ENCODE results near the gene PYGL.
"Not testable (repeated sequence)": the region's sequence is repeated elsewhere in the genome, so short reads cannot be mapped to it uniquely, and the experiment has no call there.

PYGL gene

DNA sequence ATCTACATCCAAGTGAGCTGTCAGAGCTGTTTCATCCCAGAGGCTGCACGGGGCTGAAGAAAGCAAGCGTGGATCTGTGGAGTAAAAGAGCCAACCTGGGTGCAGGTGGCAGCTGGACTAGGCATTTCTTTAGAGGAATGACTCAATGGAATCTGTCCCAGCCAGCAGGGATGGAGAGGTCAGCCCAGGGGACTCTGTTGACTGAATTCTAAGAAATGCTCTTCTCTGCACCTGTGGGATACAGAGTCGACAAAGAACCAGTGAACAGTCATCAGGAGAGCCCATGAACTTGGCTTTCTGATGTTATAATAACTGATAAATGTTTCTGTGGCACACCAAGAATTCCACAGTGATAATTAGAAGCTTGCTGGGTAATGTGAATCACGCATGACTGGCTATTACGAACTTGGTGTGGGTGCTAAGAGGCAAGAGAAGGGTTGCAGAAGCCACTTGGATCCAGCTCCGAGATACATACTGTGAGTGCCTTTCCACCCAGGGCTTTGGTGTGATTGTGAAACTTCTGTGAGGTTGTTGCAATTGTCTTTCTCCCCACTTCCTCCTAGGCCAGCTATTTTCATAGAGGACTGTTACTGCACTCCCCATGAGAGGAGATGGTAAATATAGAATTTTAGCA, 16.2 kb downstream of the PYGL start:
- Histone ChIP-seq H3K4me3 (no peak overlapping the region), H3K27ac (peak overlapping the region in 1 of 2 donors; percentile 35)
- TF ChIP-seq, protein P1, sequence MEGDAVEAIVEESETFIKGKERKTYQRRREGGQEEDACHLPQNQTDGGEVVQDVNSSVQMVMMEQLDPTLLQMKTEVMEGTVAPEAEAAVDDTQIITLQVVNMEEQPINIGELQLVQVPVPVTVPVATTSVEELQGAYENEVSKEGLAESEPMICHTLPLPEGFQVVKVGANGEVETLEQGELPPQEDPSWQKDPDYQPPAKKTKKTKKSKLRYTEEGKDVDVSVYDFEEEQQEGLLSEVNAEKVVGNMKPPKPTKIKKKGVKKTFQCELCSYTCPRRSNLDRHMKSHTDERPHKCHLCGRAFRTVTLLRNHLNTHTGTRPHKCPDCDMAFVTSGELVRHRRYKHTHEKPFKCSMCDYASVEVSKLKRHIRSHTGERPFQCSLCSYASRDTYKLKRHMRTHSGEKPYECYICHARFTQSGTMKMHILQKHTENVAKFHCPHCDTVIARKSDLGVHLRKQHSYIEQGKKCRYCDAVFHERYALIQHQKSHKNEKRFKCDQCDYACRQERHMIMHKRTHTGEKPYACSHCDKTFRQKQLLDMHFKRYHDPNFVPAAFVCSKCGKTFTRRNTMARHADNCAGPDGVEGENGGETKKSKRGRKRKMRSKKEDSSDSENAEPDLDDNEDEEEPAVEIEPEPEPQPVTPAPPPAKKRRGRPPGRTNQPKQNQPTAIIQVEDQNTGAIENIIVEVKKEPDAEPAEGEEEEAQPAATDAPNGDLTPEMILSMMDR (IDR thresholded peaks at IDR 0.05), result no peak
- DNase-seq (ENCODE audit: low spot score), result no peak

- Histone ChIP-seq H3K27ac (peak overlapping the region in 1 of 2 donors; percentile 36), H3K4me3 (no peak overlapping the region)
- TF ChIP-seq, protein P1 (IDR thresholded peaks at IDR 0.05), result no peak
- DNase-seq (ENCODE audit: low spot score), result no peak
Observed at GRCh38 chr14:50926851-50927386, 17.4 kb downstream of the PYGL start.

GRCh38 chr14:50924843-50925242, 19.4 kb downstream of the PYGL start:
- TF ChIP-seq, protein P1 (IDR thresholded peaks at IDR 0.05), result no peak
- Histone ChIP-seq H3K27ac (no peak overlapping the region), H3K4me3 (no peak overlapping the region)
- DNase-seq (ENCODE audit: low spot score), result no peak

GRCh38 chr14:50924236-50924635, 20.0 kb downstream of the PYGL start:
- Histone ChIP-seq H3K27ac (no peak overlapping the region), H3K4me3 (no peak overlapping the region)
- DNase-seq (ENCODE audit: low spot score), result no peak
- TF ChIP-seq, protein P1 (IDR thresholded peaks at IDR 0.05), result no peak

- Histone ChIP-seq H3K4me3 (no peak overlapping the region), H3K27ac (no peak overlapping the region)
- TF ChIP-seq, protein P1 (IDR thresholded peaks at IDR 0.05), result no peak
- DNase-seq (ENCODE audit: low spot score), result no peak
Observed at GRCh38 chr14:50922803-50923202, 21.5 kb downstream of the PYGL start.

DNA sequence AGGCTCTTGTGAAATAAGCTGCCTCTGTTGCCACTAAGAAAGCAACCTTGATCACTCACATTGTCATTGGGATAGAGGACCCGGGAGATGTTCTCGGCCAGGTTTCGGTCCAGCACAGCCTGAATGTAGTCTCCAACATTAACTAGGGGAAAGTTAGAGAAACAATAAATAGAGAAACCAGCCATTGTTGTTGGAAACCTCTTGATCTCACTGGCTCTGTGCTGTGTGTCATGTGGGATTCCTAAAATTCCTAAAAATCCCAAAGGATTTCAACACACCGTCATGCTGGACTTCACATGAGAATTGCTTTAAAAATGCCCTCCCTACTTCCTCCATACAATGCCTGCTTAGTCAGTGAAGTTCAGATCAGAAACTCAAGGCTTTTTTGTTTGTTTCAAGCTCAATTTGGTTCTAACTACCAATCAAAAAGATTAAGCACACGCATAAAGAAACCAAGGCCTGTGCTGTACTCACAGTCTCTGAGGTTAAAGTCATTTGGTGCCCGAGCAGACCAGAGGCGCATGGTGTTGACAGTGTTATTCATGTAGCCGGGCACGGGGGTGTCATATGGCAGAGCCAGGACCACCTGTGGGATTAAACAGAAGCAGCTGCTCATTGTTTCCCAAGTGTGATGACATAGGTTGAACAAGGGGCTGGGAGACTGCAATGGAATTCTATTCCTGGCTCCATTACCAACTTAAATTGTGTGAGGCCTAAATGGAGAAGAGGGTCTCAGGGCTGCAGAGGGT, 23.6 kb downstream of the PYGL start:
- TF ChIP-seq, protein P1 (IDR thresholded peaks at IDR 0.05), result no peak
- DNase-seq (ENCODE audit: low spot score), result no peak
- no peak overlapping the region for H3K27ac ChIP-seq
- no peak overlapping the region for H3K4me3 ChIP-seq

DNA sequence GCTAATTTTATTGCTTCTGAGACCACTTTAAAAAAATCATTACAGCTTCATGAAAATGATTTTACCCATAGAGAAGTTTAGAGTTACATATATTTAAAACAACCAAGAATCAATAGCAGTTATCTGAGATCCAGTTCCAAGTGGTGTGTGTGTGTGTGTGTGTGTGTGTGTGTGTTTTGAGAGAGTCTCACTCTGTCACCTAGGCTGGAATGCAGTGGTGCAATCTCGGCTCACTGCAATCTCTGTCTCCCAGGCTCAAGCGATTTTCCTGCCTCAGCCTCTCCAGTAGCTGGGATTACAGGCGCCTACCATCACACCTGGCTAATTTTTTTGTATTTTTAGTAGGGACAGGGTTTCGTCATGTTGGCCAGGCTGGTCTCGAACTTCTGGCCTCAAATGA, 24.8 kb downstream of the PYGL start:
- H3K27ac ChIP-seq; DNase-seq (ENCODE audit: low spot score); H3K4me3 ChIP-seq: not testable (repeated sequence)
